SK-N-SH (cell line): ENCODE data around the gene SERP2.

Source experiments
- CTCF ChIP-seq: fragments of 200-600 bp; sonication (generic); IDR thresholded peaks from 2 replicates; pipeline ENCODE4 v1.6.1; 2017; ENCODE audit warnings: antibody characterized with exemption, mild to moderate bottlenecking, moderate library complexity
- ELF1 ChIP-seq: IDR thresholded peaks from 2 replicates; pipeline ENCODE4 v1.4.0; 2012
- EZH2phosphoT487 ChIP-seq: fragments of 200-600 bp; sonication (generic); IDR thresholded peaks from 2 replicates; pipeline ENCODE4 v1.6.1; 2017; ENCODE audit warnings: low read depth, mixed run types, mild to moderate bottlenecking, antibody characterized with exemption, moderate library complexity, borderline replicate concordance
- FOXJ3 ChIP-seq: sonication (generic); formaldehyde crosslinking; IDR thresholded peaks from 2 replicates; pipeline ENCODE4 v1.5.1; 2020; ENCODE audit warnings: mild to moderate bottlenecking, missing genetic modification reagents
- GABPA ChIP-seq: IDR thresholded peaks from 2 replicates; pipeline ENCODE4 v1.4.0; 2012; ENCODE audit warnings: low read depth, mild to moderate bottlenecking
- MXI1 ChIP-seq: IDR thresholded peaks from 2 replicates; pipeline ENCODE4 v1.6.1; 2012; ENCODE audit warnings: mild to moderate bottlenecking, low read depth, low read length, improper control_type of control experiment

DNA sequence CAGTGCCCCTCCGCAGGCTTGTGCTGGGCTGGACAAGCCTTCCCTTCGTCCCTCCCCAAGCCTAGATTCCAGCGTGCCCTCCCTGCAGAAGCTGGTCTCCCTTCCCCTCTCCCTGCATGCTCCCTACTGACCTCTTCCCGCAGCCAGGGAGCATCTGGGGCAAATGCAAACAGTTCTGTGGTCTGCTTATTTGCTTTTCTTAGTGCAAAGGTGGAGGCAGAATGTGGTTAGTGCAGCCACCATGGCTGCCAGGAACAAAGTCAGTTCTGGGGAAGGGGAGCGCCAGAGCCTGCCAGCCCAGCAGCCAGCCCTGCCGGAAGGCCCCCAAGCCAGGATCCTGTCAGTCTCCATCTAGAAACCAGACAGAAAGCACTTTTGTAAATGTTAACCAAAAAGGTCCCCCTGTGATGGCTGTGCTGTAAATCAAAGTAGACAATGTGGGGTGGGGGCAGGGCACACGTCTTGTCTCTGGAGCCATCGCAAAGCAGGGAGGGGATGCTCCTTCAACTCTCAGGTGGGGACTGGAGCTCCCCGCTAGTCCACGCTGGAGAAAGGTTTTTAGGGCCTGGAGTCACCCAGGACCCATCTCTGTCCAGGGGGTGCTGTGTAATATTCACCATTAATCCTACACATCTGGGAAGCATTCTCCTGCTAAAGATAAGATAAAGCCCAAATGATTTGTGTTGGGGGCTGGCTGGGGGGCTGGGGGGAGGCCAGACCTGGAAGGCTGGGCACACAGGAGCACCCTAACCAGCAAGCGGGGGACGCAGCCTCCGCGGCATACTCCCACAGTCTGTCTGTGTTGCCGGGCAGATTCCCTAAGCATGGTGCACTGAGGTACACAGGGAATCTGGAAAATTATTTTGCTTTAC is 30.9 kb downstream of the SERP2 start:
- no peak for TF ChIP-seq CTCF
- TF ChIP-seq ELF1: no peak
- TF ChIP-seq FOXJ3 (CRISPR knock-in tag): peak; percentile 23; the same call in 1 of the 2 replicates
- no peak for TF ChIP-seq EZH2phosphoT487
- no peak for TF ChIP-seq GABPA
- TF ChIP-seq MXI1: no peak
